SK-N-SH treated with all-trans-retinoic acid at 6 μM for 48 hours (cell line): ENCODE data around the gene SKP1.

Experiments
- OSR1 ChIP-seq: fragments of 250-450 bp; sonication (Bioruptor Pico); IDR thresholded peaks from 2 replicates; pipeline ENCODE4 v1.8.0; 2022; ENCODE audit warnings: moderate library complexity, mild to moderate bottlenecking, inconsistent platforms
- RARB ChIP-seq: fragments of 250-450 bp; sonication (Bioruptor Pico); IDR thresholded peaks from 2 replicates; pipeline ENCODE4 v1.8.0; 2021; ENCODE audit warnings: mild to moderate bottlenecking, moderate library complexity

GRCh38 chr5:134113902-134114875, 62.6 kb downstream of the SKP1 start, which contains the start of gene TCF7:
- TF ChIP-seq OSR1 (CRISPR knock-in tag) (no peak), RARB (no peak)
